ENCODE data around the gene C6orf141. TPM values are rescaled to one million over a fixed set of nuclear protein-coding genes. Genes with fewer than 3 reads are reported as not detected.

The C6orf141 gene
- total and polyA plus RNA-seq, 10 of the 15 experiments (the other 5 are each of a cell fraction or from before 2014, with no cell fraction given), result 0.05 to 0.19 TPM; not detected in 8

DNA sequence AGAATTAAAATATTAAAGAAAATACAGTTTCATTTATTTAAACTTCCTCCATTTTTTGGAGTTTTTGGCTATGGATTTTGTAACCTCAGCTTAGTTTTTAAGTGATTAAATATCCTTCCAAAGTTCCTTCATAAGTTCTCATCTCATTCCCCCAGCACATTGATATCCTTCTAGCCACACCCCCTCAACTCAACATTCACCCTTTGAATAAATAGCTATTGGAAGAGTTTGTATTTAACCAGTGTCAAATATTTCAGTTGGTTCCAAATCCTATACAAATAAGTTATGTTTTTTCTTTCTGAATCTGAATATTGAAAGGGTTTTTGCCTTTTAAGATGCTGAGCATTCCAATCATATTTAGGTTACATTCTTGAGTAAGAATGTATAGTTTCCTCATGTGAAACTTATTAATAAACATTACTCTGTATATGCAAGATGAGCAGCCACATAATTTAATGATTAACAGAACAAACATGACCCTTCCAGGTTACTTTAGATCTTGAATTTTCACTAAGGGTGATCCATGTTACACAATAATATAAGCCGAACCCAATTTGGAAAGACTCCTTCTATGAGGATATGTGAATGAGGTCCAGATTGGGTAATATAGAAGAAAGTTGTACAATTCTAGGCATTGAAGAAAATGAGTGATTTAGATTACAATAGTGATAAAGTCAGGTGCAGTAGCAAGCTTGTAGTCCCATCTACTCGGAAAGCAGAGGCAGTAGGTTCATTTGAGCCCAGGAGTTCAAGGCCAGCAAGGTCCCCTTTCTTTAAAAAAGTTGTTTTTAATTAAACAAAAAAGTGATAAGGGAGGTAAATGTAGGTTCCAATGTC, 37.1 kb upstream of the C6orf141 start:
- DNase-seq (ENCODE audit: low read depth, low spot score) (no peak), ATAC-seq (no peak), FAIRE-seq (no peak)
- H2AFZ ChIP-seq (ENCODE audit: control insufficient read depth, low read depth, low read length), result no peak overlapping the region
- H3K4me3 ChIP-seq, result no peak overlapping the region
- in situ Hi-C loops (cut with MboI) (no loop called here), intact Hi-C loops (cut with micrococcal nuclease; ENCODE audit: unreplicated experiment) (no loop called here)
- no TSS peak for BruUV-seq (replicated peaks)
- H3K9me3 ChIP-seq (replicated peaks; ENCODE audit: control insufficient read depth, insufficient read depth, low read length), result no peaks in the 10 kb centered on the region
- no peak overlapping the region for H3K9ac ChIP-seq (ENCODE audit: control insufficient read depth, insufficient read depth, low read length)
- no peak overlapping the region for H3K4me2 ChIP-seq (ENCODE audit: control insufficient read depth, insufficient read depth)
- no peaks in the 10 kb centered on the region for H3K36me3 ChIP-seq (ENCODE audit: control insufficient read depth in 2 of 2, insufficient read depth in 2 of 2, low read length in 1 of 2)
- no peak overlapping the region for H3K27ac ChIP-seq (ENCODE audit: control insufficient read depth, insufficient read depth)
- ChIA-PET SMC1A (ENCODE audit: uncharacterized antibody, unreplicated experiment) (no interaction called here), POLR2A (no interaction called here), CTCF (interaction anchor here (1.0 kb wide), 1 partner anchor 8 kb away, joined by 3 read pairs; no protein-coding TSS in a partner anchor), RAD21 (ENCODE audit: unreplicated experiment) (no interaction called here)
- H4K20me1 ChIP-seq (ENCODE audit: control insufficient read depth, insufficient read depth), result no peaks in the 10 kb centered on the region
- H3K79me2 ChIP-seq (ENCODE audit: control insufficient read depth, insufficient read depth, low read length), result no peaks in the 10 kb centered on the region
- TF ChIP-seq JUNB (IDR thresholded peaks at IDR 0.05) (no peak), POLR2A (IDR thresholded peaks at IDR 0.05; ENCODE audit: low read depth, low read length) (no peak), PAX5 (IDR thresholded peaks at IDR 0.05; ENCODE audit: borderline replicate concordance, low read depth, low read length) (no peak), NFIC (IDR thresholded peaks at IDR 0.05; ENCODE audit: low read depth, low read length) (no peak), STAT1 (conservative IDR thresholded peaks at IDR 0.05) (no peak), IKZF1 (conservative IDR thresholded peaks at IDR 0.05) (no peak), PAX8 (IDR thresholded peaks at IDR 0.05) (no peak)
- H3K4me1 ChIP-seq (ENCODE audit: control insufficient read depth, insufficient read depth, low read length), result no peaks in the 10 kb centered on the region
- WGBS (ENCODE audit: insufficient coverage, insufficient replicate concordance, low lambda C conversion rate, missing lambda C conversion rate), result 25% methylated on average over 2 of the region's 2 CpGs
- H3K27me3 ChIP-seq (replicated peaks in 1 of 2; ENCODE audit: control insufficient read depth in 2 of 2, insufficient read depth in 2 of 2, low read length in 1 of 2), result no peaks in the 10 kb centered on the region
